GM23338 (cell line): ENCODE measurements around the gene TTBK1. TPM values are rescaled to one million over a fixed set of nuclear protein-coding genes. Genes with fewer than 3 reads are reported as not detected.

Experiments used
- ATAC-seq: fragments of 200-7000 bp; cut with Tn5 transposase; 3 replicates; pipeline ENCODE4 v1.9.1; 2020
- DNase-seq: peaks from one replicate; pipeline ENCODE4 v3.0.0-alpha.2; 2015; ENCODE audit warnings: low spot score
- H2AFZ ChIP-seq: fragments of 200-600 bp; sonication (generic); 2 replicates; pipeline ENCODE4 v1.8.0; 2016; ENCODE audit warnings: antibody characterized with exemption, mild to moderate bottlenecking, moderate library complexity
- H3F3A ChIP-seq: fragments of 200-600 bp; sonication (generic); replicated peaks from 2 replicates; pipeline ENCODE4 v1.8.0; 2017; ENCODE audit warnings: antibody characterized with exemption, mixed run types, low read depth
- H3K27ac ChIP-seq: fragments of 200-600 bp; sonication (generic); 2 replicates; pipeline ENCODE4 v1.6.1; 2016; ENCODE audit warnings: low read depth
- H3K27me3 ChIP-seq: fragments of 200-600 bp; sonication (generic); 2 replicates; pipeline ENCODE4 v1.8.0; 2016; ENCODE audit warnings: mild to moderate bottlenecking, mixed run types, moderate library complexity; ENCODE audit not compliant: insufficient read depth
- H3K36me3 ChIP-seq: fragments of 200-600 bp; sonication (generic); 2 replicates; pipeline ENCODE4 v1.8.0; 2016; ENCODE audit warnings: mild to moderate bottlenecking; ENCODE audit not compliant: insufficient read depth
- H3K4me1 ChIP-seq: fragments of 200-600 bp; sonication (generic); 2 replicates; pipeline ENCODE4 v1.8.0; 2016; ENCODE audit warnings: mild to moderate bottlenecking, moderate library complexity; ENCODE audit not compliant: insufficient read depth
- H3K4me2 ChIP-seq: fragments of 200-600 bp; sonication (generic); 2 replicates; pipeline ENCODE4 v1.7.1; 2017; ENCODE audit warnings: mixed run types
- H3K4me3 ChIP-seq: fragments of 200-600 bp; sonication (generic); 2 replicates; pipeline ENCODE4 v1.6.1; 2016; ENCODE audit warnings: mixed run types
- H3K79me2 ChIP-seq: fragments of 200-600 bp; sonication (generic); replicated peaks from 2 replicates; pipeline ENCODE4 v1.8.0; 2017; ENCODE audit warnings: mild to moderate bottlenecking; ENCODE audit not compliant: insufficient read depth
- H3K9me2 ChIP-seq: fragments of 200-600 bp; sonication (generic); 2 replicates; pipeline ENCODE4 v1.8.0; 2017; ENCODE audit not compliant: insufficient read depth
- H4K20me1 ChIP-seq: fragments of 200-600 bp; sonication (generic); replicated peaks from 2 replicates; pipeline ENCODE4 v1.8.0; 2017; ENCODE audit warnings: mild to moderate bottlenecking; ENCODE audit not compliant: insufficient read depth
- H3K27ac Mint-ChIP-seq: 2 replicates; pipeline ENCODE4 v1.8.0; 2020; ENCODE audit warnings: inconsistent platforms, mild to moderate bottlenecking, moderate library complexity, mixed read lengths
- H3K27me3 Mint-ChIP-seq: 3 replicates; pipeline ENCODE4 v1.8.0; 2022; ENCODE audit warnings: low read depth, mild to moderate bottlenecking, moderate library complexity, mixed read lengths, inconsistent platforms; ENCODE audit not compliant: insufficient read depth, poor library complexity
- H3K36me3 Mint-ChIP-seq: 3 replicates; pipeline ENCODE4 v1.8.0; 2021; ENCODE audit warnings: low read depth, mild to moderate bottlenecking, inconsistent platforms, moderate library complexity, mixed read lengths
- H3K4me1 Mint-ChIP-seq: 3 replicates; pipeline ENCODE4 v1.8.0; 2020; ENCODE audit warnings: mild to moderate bottlenecking, inconsistent platforms, mixed read lengths
- H3K4me3 Mint-ChIP-seq: 3 replicates; pipeline ENCODE4 v1.8.0; 2021; ENCODE audit warnings: moderate library complexity, mild to moderate bottlenecking, inconsistent platforms, mixed read lengths
- H3K9me3 Mint-ChIP-seq: 3 replicates; pipeline ENCODE4 v1.8.0; 2020; ENCODE audit warnings: moderate library complexity, mild to moderate bottlenecking, inconsistent platforms, mixed read lengths
- CTCF ChIP-seq, 2 experiments: fragments of 200-600 bp in 1 of 2; sonication (generic) in 1 of 2; conservative IDR thresholded peaks; 2 replicates each; pipeline versions ENCODE4 v1.5.1 to v1.6.1; 2016 to 2017; ENCODE audit warnings: antibody characterized with exemption in 2 of 2, low read depth in 2 of 2, mild to moderate bottlenecking in 2 of 2, moderate library complexity in 1 of 2
- EZH2 ChIP-seq: fragments of 200-600 bp; sonication (generic); IDR thresholded peaks from one replicate; pipeline ENCODE4 v1.8.0; 2017; ENCODE audit warnings: antibody characterized with exemption, mild to moderate bottlenecking, low read depth; ENCODE audit not compliant: unreplicated experiment
- ZNF114 ChIP-seq: fragments of 250-450 bp; sonication (Bioruptor Pico); IDR thresholded peaks from 2 replicates; pipeline ENCODE4 v1.5.0; 2020; ENCODE audit warnings: mild to moderate bottlenecking, moderate library complexity
- ZNF331 ChIP-seq: fragments of 250-450 bp; sonication (Bioruptor Pico); IDR thresholded peaks from 2 replicates; pipeline ENCODE4 v1.5.0; 2020; ENCODE audit warnings: low read depth, mild to moderate bottlenecking, moderate library complexity
- polyA plus RNA-seq: library from polyadenylated mRNA; unstranded; fragments of >200 nt; fragmentation: Nextera tagmentation; extraction: Ambion mirVana; gene quantifications from 2 replicates; pipeline ENCODE4 v1.2.1, GENCODE V29; 2016
- total RNA-seq: library from RNA; depleted of rRNA; stranded (reverse); fragments of >200 nt; shearing (Covaris generic); gene quantifications from 2 replicates; pipeline ENCODE4 v1.2.3, GENCODE V29; 2014
- TF ChIP-seq, protein P1 (sequence below): fragments of 250-450 bp; sonication (Bioruptor Pico); IDR thresholded peaks from 2 replicates; pipeline ENCODE4 v1.5.0; 2020; ENCODE audit warnings: mild to moderate bottlenecking, moderate library complexity

Gene TTBK1
- total and polyA plus RNA-seq, 2 experiments from 2014 or later = 0.29 to 1.1 TPM

DNA sequence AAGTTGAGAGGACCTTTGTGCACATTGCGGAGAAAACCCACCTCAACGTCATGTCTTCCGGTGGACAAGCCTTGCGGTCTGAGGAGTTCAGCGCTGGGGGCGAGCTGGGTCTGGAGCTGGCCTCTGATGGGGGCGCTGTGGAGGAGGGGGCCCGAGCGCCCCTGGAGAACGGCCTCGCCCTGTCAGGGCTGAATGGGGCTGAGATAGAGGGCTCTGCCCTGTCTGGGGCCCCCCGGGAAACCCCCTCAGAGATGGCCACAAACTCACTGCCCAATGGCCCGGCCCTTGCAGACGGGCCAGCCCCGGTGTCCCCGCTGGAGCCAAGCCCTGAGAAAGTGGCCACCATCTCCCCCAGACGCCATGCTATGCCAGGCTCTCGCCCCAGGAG lies 40.2 kb downstream of the TTBK1 start:
- Mint-ChIP-seq H3K4me3 (no peak overlapping the region), H3K36me3 (no peaks in the 10 kb centered on the region), H3K27ac (no peak overlapping the region), H3K9me3 (no peaks in the 10 kb centered on the region), H3K4me1 (peaks cover 19% of the 10 kb centered on the region), H3K27me3 (peaks cover 24% of the 10 kb centered on the region)
- DNase-seq = no peak
- TF ChIP-seq ZNF331 (CRISPR knock-in tag) (no peak), EZH2 (no peak), CTCF (conservative IDR thresholded peaks at IDR 0.05; ENCODE audit: low read depth in 2 of 2) (0 out of 4 replicates have a peak, but pooled peaks of 1 of the 2 experiments have one; percentile 12), ZNF114 (CRISPR knock-in tag) (no peak)
- TF ChIP-seq, protein P1, sequence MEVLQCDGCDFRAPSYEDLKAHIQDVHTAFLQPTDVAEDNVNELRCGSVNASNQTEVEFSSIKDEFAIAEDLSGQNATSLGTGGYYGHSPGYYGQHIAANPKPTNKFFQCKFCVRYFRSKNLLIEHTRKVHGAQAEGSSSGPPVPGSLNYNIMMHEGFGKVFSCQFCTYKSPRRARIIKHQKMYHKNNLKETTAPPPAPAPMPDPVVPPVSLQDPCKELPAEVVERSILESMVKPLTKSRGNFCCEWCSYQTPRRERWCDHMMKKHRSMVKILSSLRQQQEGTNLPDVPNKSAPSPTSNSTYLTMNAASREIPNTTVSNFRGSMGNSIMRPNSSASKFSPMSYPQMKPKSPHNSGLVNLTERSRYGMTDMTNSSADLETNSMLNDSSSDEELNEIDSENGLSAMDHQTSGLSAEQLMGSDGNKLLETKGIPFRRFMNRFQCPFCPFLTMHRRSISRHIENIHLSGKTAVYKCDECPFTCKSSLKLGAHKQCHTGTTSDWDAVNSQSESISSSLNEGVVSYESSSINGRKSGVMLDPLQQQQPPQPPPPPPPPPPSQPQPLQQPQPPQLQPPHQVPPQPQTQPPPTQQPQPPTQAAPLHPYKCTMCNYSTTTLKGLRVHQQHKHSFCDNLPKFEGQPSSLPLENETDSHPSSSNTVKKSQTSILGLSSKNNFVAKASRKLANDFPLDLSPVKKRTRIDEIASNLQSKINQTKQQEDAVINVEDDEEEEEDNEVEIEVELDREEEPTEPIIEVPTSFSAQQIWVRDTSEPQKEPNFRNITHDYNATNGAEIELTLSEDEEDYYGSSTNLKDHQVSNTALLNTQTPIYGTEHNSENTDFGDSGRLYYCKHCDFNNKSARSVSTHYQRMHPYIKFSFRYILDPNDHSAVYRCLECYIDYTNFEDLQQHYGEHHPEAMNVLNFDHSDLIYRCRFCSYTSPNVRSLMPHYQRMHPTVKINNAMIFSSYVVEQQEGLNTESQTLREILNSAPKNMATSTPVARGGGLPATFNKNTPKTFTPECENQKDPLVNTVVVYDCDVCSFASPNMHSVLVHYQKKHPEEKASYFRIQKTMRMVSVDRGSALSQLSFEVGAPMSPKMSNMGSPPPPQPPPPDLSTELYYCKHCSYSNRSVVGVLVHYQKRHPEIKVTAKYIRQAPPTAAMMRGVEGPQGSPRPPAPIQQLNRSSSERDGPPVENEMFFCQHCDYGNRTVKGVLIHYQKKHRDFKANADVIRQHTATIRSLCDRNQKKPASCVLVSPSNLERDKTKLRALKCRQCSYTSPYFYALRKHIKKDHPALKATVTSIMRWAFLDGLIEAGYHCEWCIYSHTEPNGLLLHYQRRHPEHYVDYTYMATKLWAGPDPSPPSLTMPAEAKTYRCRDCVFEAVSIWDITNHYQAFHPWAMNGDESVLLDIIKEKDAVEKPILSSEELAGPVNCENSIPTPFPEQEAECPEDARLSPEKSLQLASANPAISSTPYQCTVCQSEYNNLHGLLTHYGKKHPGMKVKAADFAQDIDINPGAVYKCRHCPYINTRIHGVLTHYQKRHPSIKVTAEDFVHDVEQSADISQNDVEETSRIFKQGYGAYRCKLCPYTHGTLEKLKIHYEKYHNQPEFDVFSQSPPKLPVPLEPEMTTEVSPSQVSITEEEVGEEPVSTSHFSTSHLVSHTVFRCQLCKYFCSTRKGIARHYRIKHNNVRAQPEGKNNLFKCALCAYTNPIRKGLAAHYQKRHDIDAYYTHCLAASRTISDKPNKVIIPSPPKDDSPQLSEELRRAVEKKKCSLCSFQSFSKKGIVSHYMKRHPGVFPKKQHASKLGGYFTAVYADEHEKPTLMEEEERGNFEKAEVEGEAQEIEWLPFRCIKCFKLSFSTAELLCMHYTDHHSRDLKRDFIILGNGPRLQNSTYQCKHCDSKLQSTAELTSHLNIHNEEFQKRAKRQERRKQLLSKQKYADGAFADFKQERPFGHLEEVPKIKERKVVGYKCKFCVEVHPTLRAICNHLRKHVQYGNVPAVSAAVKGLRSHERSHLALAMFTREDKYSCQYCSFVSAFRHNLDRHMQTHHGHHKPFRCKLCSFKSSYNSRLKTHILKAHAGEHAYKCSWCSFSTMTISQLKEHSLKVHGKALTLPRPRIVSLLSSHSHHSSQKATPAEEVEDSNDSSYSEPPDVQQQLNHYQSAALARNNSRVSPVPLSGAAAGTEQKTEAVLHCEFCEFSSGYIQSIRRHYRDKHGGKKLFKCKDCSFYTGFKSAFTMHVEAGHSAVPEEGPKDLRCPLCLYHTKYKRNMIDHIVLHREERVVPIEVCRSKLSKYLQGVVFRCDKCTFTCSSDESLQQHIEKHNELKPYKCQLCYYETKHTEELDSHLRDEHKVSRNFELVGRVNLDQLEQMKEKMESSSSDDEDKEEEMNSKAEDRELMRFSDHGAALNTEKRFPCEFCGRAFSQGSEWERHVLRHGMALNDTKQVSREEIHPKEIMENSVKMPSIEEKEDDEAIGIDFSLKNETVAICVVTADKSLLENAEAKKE = no peak
- Histone ChIP-seq H3K4me1 (peaks cover 10% of the 10 kb centered on the region), H3K27ac (no peak overlapping the region), H3K79me2 (no peaks in the 10 kb centered on the region), H2AFZ (no peak overlapping the region), H3K27me3 (peaks cover 24% of the 10 kb centered on the region), H4K20me1 (no peaks in the 10 kb centered on the region), H3K9me2 (no peaks in the 10 kb centered on the region), H3K4me3 (no peak overlapping the region), H3K4me2 (no peak overlapping the region), H3K36me3 (no peaks in the 10 kb centered on the region), H3F3A (peaks cover 2% of the 10 kb centered on the region; the same call in 1 of the 2 replicates)
- no peak for ATAC-seq
